ENCODE results near the gene MBD1.

DNA sequence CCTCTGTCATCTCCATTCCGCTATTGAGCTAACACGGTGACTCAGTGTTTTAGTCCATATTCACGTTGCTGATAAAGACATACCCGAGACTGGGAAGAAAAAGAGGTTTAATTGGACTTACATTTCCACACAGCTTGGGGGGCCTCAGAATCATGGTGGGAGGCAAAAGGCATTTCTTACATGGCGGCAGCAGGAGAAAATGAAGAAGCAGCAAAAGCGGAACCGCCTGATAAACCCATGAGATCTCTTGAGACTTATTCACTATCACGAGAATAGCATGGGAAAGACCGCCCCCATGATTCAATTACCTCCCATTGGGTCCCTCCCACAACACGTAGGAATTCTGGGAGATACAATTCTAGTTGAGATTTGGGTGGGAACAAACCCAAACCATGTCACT is 28.8 kb upstream of the MBD1 start:
- no peak for TF ChIP-seq ZC3H10 (CRISPR knock-in tag; IDR thresholded peaks at IDR 0.05)
- no peak for TF ChIP-seq TOX (CRISPR knock-in tag; IDR thresholded peaks at IDR 0.05; ENCODE audit: borderline replicate concordance)
- no peak for TF ChIP-seq ZNF565 (CRISPR knock-in tag; conservative IDR thresholded peaks at IDR 0.05; ENCODE audit: low read depth)
- TF ChIP-seq BACH2 (CRISPR knock-in tag; IDR thresholded peaks at IDR 0.05; ENCODE audit: borderline replicate concordance) = no peak

All from SK-N-SH treated with all-trans-retinoic acid at 6 μM for 48 hours (cell line).